Fibroblast of peridontal ligament (primary cell): Measurements from ENCODE around the gene MAGEA4.

ENCODE experiments used
- DNase-seq: peaks from one replicate; pipeline ENCODE4 v3.0.0-alpha.2; 2010; ENCODE audit errors: extremely low read depth

The MAGEA4 gene

GRCh38 chrX:151923648-151924047 lies 11.0 kb downstream of the MAGEA4 start:
- DNase-seq = no peak

- DNase-seq = no peak
Measured at GRCh38 chrX:151929126-151929525, 16.4 kb downstream of the MAGEA4 start.

- DNase-seq = no peak
Measured at GRCh38 chrX:151935358-151935757, 22.7 kb downstream of the MAGEA4 start.

GRCh38 chrX:151938172-151938571 lies 25.5 kb downstream of the MAGEA4 start:
- no peak for DNase-seq

GRCh38 chrX:151954730-151955129 lies 42.0 kb downstream of the MAGEA4 start:
- DNase-seq = no peak

GRCh38 chrX:151958101-151958500 lies 45.4 kb downstream of the MAGEA4 start:
- DNase-seq = no peak

- DNase-seq = no peak
Measured at GRCh38 chrX:151962034-151962433, 49.3 kb downstream of the MAGEA4 start.

GRCh38 chrX:151966236-151966635 lies 53.5 kb downstream of the MAGEA4 start:
- no peak for DNase-seq

GRCh38 chrX:151970027-151970426 lies 57.3 kb downstream of the MAGEA4 start:
- DNase-seq = no peak

GRCh38 chrX:151970661-151971060 lies 58.0 kb downstream of the MAGEA4 start:
- peak; percentile 88 for DNase-seq

GRCh38 chrX:151973060-151973661 lies 60.5 kb downstream of the MAGEA4 start:
- DNase-seq = no peak

- DNase-seq = no peak
Measured at GRCh38 chrX:151973851-151974335, 61.2 kb downstream of the MAGEA4 start.
